Vagina (tissue), 2 donors: ENCODE data around the gene FOXP4.

Experiments used
- CTCF ChIP-seq, 3 experiments: fragments of 450-650 bp in 2 of 3; fragments of 200-600 bp in 1 of 3; sonication (generic) in 1 of 3; IDR thresholded peaks; one replicate each; pipeline ENCODE4 v1.5.1; 2017 to 2019; ENCODE audit warnings: antibody characterized with exemption in 3 of 3, mild to moderate bottlenecking in 2 of 3, moderate library complexity in 2 of 3
- POLR2A ChIP-seq, 2 donors: fragments of 450-650 bp; IDR thresholded peaks; one replicate each; pipeline ENCODE4 v1.6.1; 2017; ENCODE audit warnings: antibody characterized with exemption in 2 of 2, mild to moderate bottlenecking in 2 of 2, moderate library complexity in 2 of 2
- POLR2AphosphoS5 ChIP-seq, 2 donors: sonication (generic); formaldehyde crosslinking; IDR thresholded peaks; one replicate each; pipeline ENCODE4 v1.9.0; 2017; ENCODE audit warnings: antibody characterized with exemption in 2 of 2, mild to moderate bottlenecking in 2 of 2, low read depth in 1 of 2; ENCODE audit not compliant: insufficient read depth in 1 of 2

GRCh38 chr6:41583565-41583964 is 37.4 kb downstream of the FOXP4 start:
- TF ChIP-seq POLR2A (IDR thresholded peaks at IDR 0.05): no peak
- TF ChIP-seq POLR2AphosphoS5 (IDR thresholded peaks at IDR 0.05; ENCODE audit: insufficient read depth in 1 of 2, low read depth in 1 of 2): no peak
- no peak for TF ChIP-seq CTCF (IDR thresholded peaks at IDR 0.05)
